Immature natural killer cell (primary cell): ENCODE results near the gene NGFR. TPM values are rescaled to one million over a fixed set of nuclear protein-coding genes. Genes with fewer than 3 reads are reported as not detected.

Experiments used
- DNase-seq, 3 donors: peaks; one replicate each; pipeline ENCODE4 v3.0.0; 2022; ENCODE audit warnings: mixed read lengths in 1 of 3
- H3K27ac Mint-ChIP-seq, 6 donors: one replicate each; pipeline ENCODE4 v1.8.0; 2020; ENCODE audit warnings: mixed read lengths in 6 of 6, mild to moderate bottlenecking in 5 of 6, inconsistent platforms in 4 of 6, moderate library complexity in 3 of 6
- H3K27me3 Mint-ChIP-seq, 3 donors: one replicate each; pipeline ENCODE4 v1.8.0; 2020 to 2021; ENCODE audit warnings: low read depth in 3 of 3, mild to moderate bottlenecking in 3 of 3, mixed read lengths in 3 of 3, moderate library complexity in 3 of 3, inconsistent platforms in 1 of 3
- H3K36me3 Mint-ChIP-seq, 3 donors: one replicate each; pipeline ENCODE4 v1.8.0; 2020; ENCODE audit warnings: mixed read lengths in 3 of 3, inconsistent platforms in 2 of 3, mild to moderate bottlenecking in 2 of 3
- H3K4me1 Mint-ChIP-seq, 2 donors: one replicate each; pipeline ENCODE4 v1.8.0; 2020; ENCODE audit warnings: inconsistent platforms in 2 of 2, mild to moderate bottlenecking in 2 of 2, mixed read lengths in 2 of 2, moderate library complexity in 1 of 2
- H3K4me3 Mint-ChIP-seq, 5 donors: one replicate each; pipeline ENCODE4 v1.8.0; 2020; ENCODE audit warnings: mild to moderate bottlenecking in 5 of 5, mixed read lengths in 5 of 5, inconsistent platforms in 3 of 5, moderate library complexity in 3 of 5
- H3K9me3 Mint-ChIP-seq, 6 donors: one replicate each; pipeline ENCODE4 v1.8.0; 2020; ENCODE audit warnings: mild to moderate bottlenecking in 6 of 6, mixed read lengths in 6 of 6, inconsistent platforms in 4 of 6, moderate library complexity in 3 of 6
- polyA plus RNA-seq, 3 donors: library from polyadenylated mRNA; unstranded; fragments of 300-500 nt; fragmentation: Illumina TruSeq; gene quantifications; one replicate each; pipeline ENCODE4 v1.2.3, GENCODE V29; 2021

NGFR gene
- polyA plus RNA-seq, 3 donors from 2014 or later = 0.45 TPM; not detected in 2

DNA sequence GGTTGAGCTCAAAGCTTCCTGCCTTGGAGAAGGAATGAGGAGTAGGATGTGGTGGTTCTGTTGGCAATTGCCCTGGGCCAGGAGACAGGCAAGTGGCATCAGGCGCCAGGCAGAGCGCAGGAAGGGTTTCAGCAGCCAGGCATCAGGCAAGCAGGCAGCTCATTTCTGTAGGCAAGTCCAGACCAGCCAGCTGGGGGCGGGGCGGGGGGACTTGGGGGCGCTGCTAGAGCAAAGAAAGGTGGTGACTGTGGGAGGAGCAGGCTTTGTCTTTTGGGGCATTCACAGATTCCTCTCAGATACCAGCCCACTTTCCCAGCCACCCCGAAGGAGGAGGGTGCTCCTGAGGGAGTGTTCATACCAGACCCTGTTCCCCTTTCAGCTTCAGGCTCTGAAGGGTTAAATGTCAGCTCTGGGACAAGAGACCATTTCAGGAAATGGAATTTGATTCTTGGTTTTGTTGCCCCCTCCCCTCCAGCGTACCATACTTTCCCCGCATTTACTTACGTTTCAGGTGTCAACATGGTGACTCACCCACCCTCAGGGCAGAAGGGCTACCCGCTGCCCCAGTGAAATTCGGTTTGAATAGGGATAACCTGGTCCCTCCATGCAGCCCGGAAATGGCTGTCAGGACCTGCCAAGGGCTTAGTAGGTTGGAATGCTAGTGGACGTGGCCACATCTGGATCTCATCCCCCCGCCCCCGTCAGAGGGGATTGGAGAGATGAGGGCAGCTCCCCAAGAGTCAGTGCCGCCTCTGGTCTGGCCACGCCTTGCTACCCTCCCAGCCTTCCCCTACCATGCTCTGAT is 13.2 kb downstream of the NGFR start:
- Mint-ChIP-seq H3K4me1 (no peaks in the 10 kb centered on the region), H3K9me3 (no peaks in the 10 kb centered on the region), H3K36me3 (peaks cover 0 to 7% (median 3%) of the 10 kb centered on the region in 3 donors), H3K4me3 (no peak overlapping the region), H3K27ac (no peak overlapping the region), H3K27me3 (peaks cover 2 to 6% (median 5%) of the 10 kb centered on the region in 3 donors)
- no peak for DNase-seq

GRCh38 chr17:49508866-49509587 is 13.9 kb downstream of the NGFR start:
- Mint-ChIP-seq H3K36me3 (peaks cover 0 to 7% (median 3%) of the 10 kb centered on the region in 3 donors), H3K27ac (no peak overlapping the region), H3K4me1 (no peaks in the 10 kb centered on the region), H3K27me3 (peaks cover 2 to 5% (median 4%) of the 10 kb centered on the region in 3 donors), H3K4me3 (no peak overlapping the region), H3K9me3 (no peaks in the 10 kb centered on the region)
- DNase-seq = no peak

GRCh38 chr17:49509588-49509917 is 14.5 kb downstream of the NGFR start:
- peaks cover 0 to 4% (median 2%) of the 10 kb centered on the region in 3 donors for H3K27me3 Mint-ChIP-seq

GRCh38 chr17:49510059-49510719 is 15.1 kb downstream of the NGFR start:
- Mint-ChIP-seq H3K36me3 (peaks cover 0 to 7% (median 0%) of the 10 kb centered on the region in 3 donors), H3K27ac (no peak overlapping the region), H3K27me3 (peaks cover 0 to 4% (median 4%) of the 10 kb centered on the region in 3 donors), H3K4me3 (no peak overlapping the region), H3K4me1 (no peaks in the 10 kb centered on the region), H3K9me3 (no peaks in the 10 kb centered on the region)
- DNase-seq = no peak

More at GRCh38 chr17:49509588-49509917, 14.5 kb downstream of the NGFR start:
- no peak for DNase-seq
- no peak overlapping the region for H3K4me3 Mint-ChIP-seq
- H3K27ac Mint-ChIP-seq = no peak overlapping the region
- peaks cover 0 to 7% (median 0%) of the 10 kb centered on the region in 3 donors for H3K36me3 Mint-ChIP-seq
- no peaks in the 10 kb centered on the region for H3K9me3 Mint-ChIP-seq
- H3K4me1 Mint-ChIP-seq = no peaks in the 10 kb centered on the region

DNA sequence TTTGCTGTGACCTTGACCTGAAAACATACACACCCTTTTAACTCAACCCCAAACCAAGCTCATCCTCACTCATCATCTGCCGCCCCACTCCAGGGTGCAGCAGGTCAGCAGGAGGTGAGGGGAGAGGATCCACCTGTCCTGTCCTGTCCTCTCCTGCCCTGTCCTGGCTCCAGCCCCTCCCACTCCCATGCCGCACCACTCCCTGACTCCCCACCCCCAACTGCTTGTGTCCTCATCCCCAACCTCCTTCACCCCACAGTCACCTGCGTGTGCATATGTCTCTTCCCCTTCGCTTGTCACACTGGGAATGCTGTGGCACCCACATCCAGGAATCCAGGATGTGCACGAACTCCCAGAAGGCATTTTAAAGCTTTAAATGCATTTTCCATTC is 15.6 kb downstream of the NGFR start:
- H3K27ac Mint-ChIP-seq = no peak overlapping the region
- no peaks in the 10 kb centered on the region for H3K4me1 Mint-ChIP-seq
- no peak for DNase-seq
- H3K36me3 Mint-ChIP-seq = peaks cover 0 to 7% (median 0%) of the 10 kb centered on the region in 3 donors
- no peak overlapping the region for H3K4me3 Mint-ChIP-seq
- no peaks in the 10 kb centered on the region for H3K9me3 Mint-ChIP-seq
- H3K27me3 Mint-ChIP-seq = peaks cover 0 to 5% (median 5%) of the 10 kb centered on the region in 3 donors

GRCh38 chr17:49511810-49512209 is 16.7 kb downstream of the NGFR start:
- Mint-ChIP-seq H3K36me3 (peaks cover 0 to 7% (median 0%) of the 10 kb centered on the region in 3 donors), H3K4me3 (no peak overlapping the region), H3K4me1 (no peaks in the 10 kb centered on the region), H3K27ac (no peak overlapping the region), H3K9me3 (no peaks in the 10 kb centered on the region), H3K27me3 (peaks cover 0 to 7% (median 5%) of the 10 kb centered on the region in 3 donors)
- DNase-seq = no peak

DNA sequence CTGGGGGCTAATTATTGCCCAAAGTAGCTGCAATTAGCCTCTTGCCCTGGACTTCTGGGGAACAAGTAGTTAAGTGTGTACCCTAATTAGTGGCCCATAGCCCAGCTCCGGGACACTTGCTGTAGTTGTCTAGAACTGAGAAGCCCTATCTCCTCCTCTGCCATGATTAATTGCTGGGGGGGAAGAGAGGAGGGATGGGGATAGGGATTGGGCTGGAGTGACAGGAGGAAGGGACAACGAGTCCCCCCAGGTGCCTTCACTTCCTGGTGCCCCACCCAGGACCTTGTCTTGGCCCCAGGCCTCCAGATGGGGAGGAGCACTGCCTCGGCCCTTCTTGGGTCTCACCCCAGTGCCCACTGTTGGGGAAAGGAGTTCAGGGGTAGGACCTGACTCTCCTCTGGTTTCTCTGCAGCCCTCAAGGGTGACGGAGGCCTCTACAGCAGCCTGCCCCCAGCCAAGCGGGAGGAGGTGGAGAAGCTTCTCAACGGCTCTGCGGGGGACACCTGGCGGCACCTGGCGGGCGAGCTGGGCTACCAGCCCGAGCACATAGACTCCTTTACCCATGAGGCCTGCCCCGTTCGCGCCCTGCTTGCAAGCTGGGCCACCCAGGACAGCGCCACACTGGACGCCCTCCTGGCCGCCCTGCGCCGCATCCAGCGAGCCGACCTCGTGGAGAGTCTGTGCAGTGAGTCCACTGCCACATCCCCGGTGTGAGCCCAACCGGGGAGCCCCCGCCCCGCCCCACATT is 17.4 kb downstream of the NGFR start:
- H3K9me3 Mint-ChIP-seq = no peaks in the 10 kb centered on the region
- DNase-seq = no peak
- H3K27me3 Mint-ChIP-seq = peaks cover 0 to 7% (median 3%) of the 10 kb centered on the region in 3 donors
- no peaks in the 10 kb centered on the region for H3K4me1 Mint-ChIP-seq
- H3K27ac Mint-ChIP-seq = no peak overlapping the region
- H3K36me3 Mint-ChIP-seq = peaks cover 0 to 7% (median 0%) of the 10 kb centered on the region in 3 donors
- no peak overlapping the region for H3K4me3 Mint-ChIP-seq

- Mint-ChIP-seq H3K4me1 (no peaks in the 10 kb centered on the region), H3K27ac (no peak overlapping the region), H3K4me3 (no peak overlapping the region), H3K9me3 (no peaks in the 10 kb centered on the region), H3K27me3 (peaks cover 0 to 7% (median 3%) of the 10 kb centered on the region in 3 donors), H3K36me3 (peaks cover 0 to 7% (median 0%) of the 10 kb centered on the region in 3 donors)
- peak in 2 of 3 donors; percentile 18 to 19 for DNase-seq
These were observed 17.9 kb downstream of the NGFR start for GRCh38 chr17:49513044-49513395.

- H3K4me3 Mint-ChIP-seq = no peak overlapping the region
These were observed 18.5 kb downstream of the NGFR start for GRCh38 chr17:49513641-49514040.

DNA sequence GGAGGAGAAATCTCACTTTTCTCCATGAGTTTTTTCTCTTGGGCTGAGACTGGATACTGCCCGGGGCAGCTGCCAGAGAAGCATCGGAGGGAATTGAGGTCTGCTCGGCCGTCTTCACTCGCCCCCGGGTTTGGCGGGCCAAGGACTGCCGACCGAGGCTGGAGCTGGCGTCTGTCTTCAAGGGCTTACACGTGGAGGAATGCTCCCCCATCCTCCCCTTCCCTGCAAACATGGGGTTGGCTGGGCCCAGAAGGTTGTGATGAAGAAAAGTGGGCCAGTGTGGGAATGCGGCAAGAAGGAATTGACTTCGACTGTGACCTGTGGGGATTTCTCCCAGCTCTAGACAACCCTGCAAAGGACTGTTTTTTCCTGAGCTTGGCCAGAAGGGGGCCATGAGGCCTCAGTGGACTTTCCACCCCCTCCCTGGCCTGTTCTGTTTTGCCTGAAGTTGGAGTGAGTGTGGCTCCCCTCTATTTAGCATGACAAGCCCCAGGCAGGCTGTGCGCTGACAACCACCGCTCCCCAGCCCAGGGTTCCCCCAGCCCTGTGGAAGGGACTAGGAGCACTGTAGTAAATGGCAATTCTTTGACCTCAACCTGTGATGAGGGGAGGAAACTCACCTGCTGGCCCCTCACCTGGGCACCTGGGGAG is 19.1 kb downstream of the NGFR start:
- H3K27ac Mint-ChIP-seq = no peak overlapping the region
- H3K9me3 Mint-ChIP-seq = no peaks in the 10 kb centered on the region
- no peak overlapping the region for H3K4me3 Mint-ChIP-seq
- peaks cover 0 to 7% (median 0%) of the 10 kb centered on the region in 3 donors for H3K36me3 Mint-ChIP-seq
- H3K27me3 Mint-ChIP-seq = peaks cover 0 to 7% (median 3%) of the 10 kb centered on the region in 3 donors
- no peaks in the 10 kb centered on the region for H3K4me1 Mint-ChIP-seq
- no peak for DNase-seq

More at GRCh38 chr17:49513641-49514040, 18.5 kb downstream of the NGFR start:
- peaks cover 0 to 7% (median 3%) of the 10 kb centered on the region in 3 donors for H3K27me3 Mint-ChIP-seq
- no peaks in the 10 kb centered on the region for H3K9me3 Mint-ChIP-seq
- H3K36me3 Mint-ChIP-seq = peaks cover 0 to 7% (median 0%) of the 10 kb centered on the region in 3 donors
- DNase-seq = no peak
- H3K4me1 Mint-ChIP-seq = no peaks in the 10 kb centered on the region
- H3K27ac Mint-ChIP-seq = no peak overlapping the region

- H3K4me3 Mint-ChIP-seq = no peak overlapping the region
- peaks cover 0 to 7% (median 0%) of the 10 kb centered on the region in 3 donors for H3K36me3 Mint-ChIP-seq
- H3K9me3 Mint-ChIP-seq = no peaks in the 10 kb centered on the region
- peaks cover 0 to 7% (median 5%) of the 10 kb centered on the region in 3 donors for H3K27me3 Mint-ChIP-seq
- no peaks in the 10 kb centered on the region for H3K4me1 Mint-ChIP-seq
- DNase-seq = peak in 2 of 3 donors; percentile 20 to 28
- H3K27ac Mint-ChIP-seq = no peak overlapping the region
These were observed 20.2 kb downstream of the NGFR start for GRCh38 chr17:49515196-49515770.

GRCh38 chr17:49516180-49516579 is 21.1 kb downstream of the NGFR start:
- no peaks in the 10 kb centered on the region for H3K9me3 Mint-ChIP-seq
- H3K4me3 Mint-ChIP-seq = no peak overlapping the region
- no peak for DNase-seq
- peaks cover 0 to 8% (median 7%) of the 10 kb centered on the region in 3 donors for H3K27me3 Mint-ChIP-seq
- H3K4me1 Mint-ChIP-seq = no peaks in the 10 kb centered on the region
- peaks cover 0 to 4% (median 0%) of the 10 kb centered on the region in 3 donors for H3K36me3 Mint-ChIP-seq
- H3K27ac Mint-ChIP-seq = no peak overlapping the region
